Measurements from ENCODE around the gene SPDYE3. TPM values are rescaled to one million over a fixed set of nuclear protein-coding genes. Genes with fewer than 3 reads are reported as not detected.

The SPDYE3 gene
- total RNA-seq, 1 experiment from 2014 or later, result not detected

- no peak for TF ChIP-seq CTCF (conservative IDR thresholded peaks at IDR 0.05; ENCODE audit: low read depth, low read length)
- TF ChIP-seq EZH2 (IDR thresholded peaks at IDR 0.05; ENCODE audit: borderline replicate concordance, low read depth, low read length, poor library complexity, severe bottlenecking), result no peak
- POLR2A ChIA-PET (ENCODE audit: low non-redundant PET), result no interaction called here
- Histone ChIP-seq H3K4me1 (ENCODE audit: insufficient read depth, low read length, poor library complexity, severe bottlenecking) (no peaks in the 10 kb centered on the region), H3K27ac (ENCODE audit: low read depth, low read length, poor library complexity, severe bottlenecking) (no peak overlapping the region), H3K4me3 (ENCODE audit: low read depth, low read length, poor library complexity, severe bottlenecking) (no peak overlapping the region), H3K36me3 (ENCODE audit: insufficient read depth, low read length, poor library complexity, severe bottlenecking) (peaks cover 3% of the 10 kb centered on the region), H3K9me3 (ENCODE audit: low read depth, low read length, poor library complexity, severe bottlenecking) (no peaks in the 10 kb centered on the region), H3K27me3 (replicated peaks; ENCODE audit: insufficient read depth, low read depth, low read length, poor library complexity) (no peaks in the 10 kb centered on the region)
- no TSS peak for BruUV-seq (replicated peaks)
- CTCF ChIA-PET, result no interaction called here
- DNase-seq (ENCODE audit: low spot score), result no peak
- intact Hi-C loops (cut with micrococcal nuclease; ENCODE audit: unreplicated experiment), result no loop called here
Measured at GRCh38 chr7:100369105-100369504, 61.6 kb downstream of the SPDYE3 start.

GRCh38 chr7:100370303-100370702, 62.8 kb downstream of the SPDYE3 start:
- ChIA-PET POLR2A (ENCODE audit: low non-redundant PET) (interaction anchor here (0.7 kb wide), 1 partner anchor 309 kb away, joined by 8 read pairs; no protein-coding TSS in a partner anchor), CTCF (no interaction called here)
- Histone ChIP-seq H3K36me3 (ENCODE audit: insufficient read depth, low read length, poor library complexity, severe bottlenecking) (no peaks in the 10 kb centered on the region), H3K27ac (ENCODE audit: low read depth, low read length, poor library complexity, severe bottlenecking) (no peak overlapping the region), H3K27me3 (replicated peaks; ENCODE audit: insufficient read depth, low read depth, low read length, poor library complexity) (no peaks in the 10 kb centered on the region), H3K4me1 (ENCODE audit: insufficient read depth, low read length, poor library complexity, severe bottlenecking) (no peaks in the 10 kb centered on the region), H3K9me3 (ENCODE audit: low read depth, low read length, poor library complexity, severe bottlenecking) (no peaks in the 10 kb centered on the region), H3K4me3 (ENCODE audit: low read depth, low read length, poor library complexity, severe bottlenecking) (no peak overlapping the region)
- TF ChIP-seq CTCF (conservative IDR thresholded peaks at IDR 0.05; ENCODE audit: low read depth, low read length), result no peak
- TF ChIP-seq EZH2 (IDR thresholded peaks at IDR 0.05; ENCODE audit: borderline replicate concordance, low read depth, low read length, poor library complexity, severe bottlenecking), result no peak
- DNase-seq (ENCODE audit: low spot score), result no peak
- intact Hi-C loops (cut with micrococcal nuclease; ENCODE audit: unreplicated experiment), result no loop called here
- no TSS peak for BruUV-seq (replicated peaks)

GRCh38 chr7:100370746-100371145, 63.2 kb downstream of the SPDYE3 start:
- Histone ChIP-seq H3K27ac (ENCODE audit: low read depth, low read length, poor library complexity, severe bottlenecking) (no peak overlapping the region), H3K36me3 (ENCODE audit: insufficient read depth, low read length, poor library complexity, severe bottlenecking) (no peaks in the 10 kb centered on the region), H3K9me3 (ENCODE audit: low read depth, low read length, poor library complexity, severe bottlenecking) (no peaks in the 10 kb centered on the region), H3K4me3 (ENCODE audit: low read depth, low read length, poor library complexity, severe bottlenecking) (no peak overlapping the region), H3K27me3 (replicated peaks; ENCODE audit: insufficient read depth, low read depth, low read length, poor library complexity) (no peaks in the 10 kb centered on the region), H3K4me1 (ENCODE audit: insufficient read depth, low read length, poor library complexity, severe bottlenecking) (no peaks in the 10 kb centered on the region)
- no TSS peak for BruUV-seq (replicated peaks)
- intact Hi-C loops (cut with micrococcal nuclease; ENCODE audit: unreplicated experiment), result no loop called here
- ChIA-PET POLR2A (ENCODE audit: low non-redundant PET) (interaction anchor here (0.7 kb wide), 1 partner anchor 309 kb away, joined by 8 read pairs; no protein-coding TSS in a partner anchor), CTCF (no interaction called here)
- no peak for DNase-seq (ENCODE audit: low spot score)
- TF ChIP-seq CTCF (conservative IDR thresholded peaks at IDR 0.05; ENCODE audit: low read depth, low read length) (no peak), EZH2 (IDR thresholded peaks at IDR 0.05; ENCODE audit: borderline replicate concordance, low read depth, low read length, poor library complexity, severe bottlenecking) (no peak)

Data from A673 (cell line).